ENCODE results near the gene PPP2R2B.

PPP2R2B gene

DNA sequence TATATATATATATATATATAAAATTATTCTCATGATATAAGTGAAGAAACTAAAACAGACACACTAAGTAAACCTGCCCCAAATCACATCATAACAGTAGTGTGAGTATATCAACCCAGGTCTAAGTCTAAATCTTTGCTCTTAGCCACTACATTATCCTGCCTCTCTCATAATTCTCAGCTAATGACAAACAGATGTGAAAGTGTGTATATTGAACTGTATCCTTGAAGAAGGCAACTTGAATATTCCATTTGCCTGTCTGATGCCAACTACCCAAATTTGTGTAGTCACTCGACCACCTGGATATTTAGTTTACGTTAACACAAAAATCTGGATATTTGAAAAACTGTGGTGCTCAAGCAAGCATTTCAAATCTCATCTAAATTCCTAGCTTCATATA is 97.4 kb downstream of the PPP2R2B start:
- TF ChIP-seq, protein P1, sequence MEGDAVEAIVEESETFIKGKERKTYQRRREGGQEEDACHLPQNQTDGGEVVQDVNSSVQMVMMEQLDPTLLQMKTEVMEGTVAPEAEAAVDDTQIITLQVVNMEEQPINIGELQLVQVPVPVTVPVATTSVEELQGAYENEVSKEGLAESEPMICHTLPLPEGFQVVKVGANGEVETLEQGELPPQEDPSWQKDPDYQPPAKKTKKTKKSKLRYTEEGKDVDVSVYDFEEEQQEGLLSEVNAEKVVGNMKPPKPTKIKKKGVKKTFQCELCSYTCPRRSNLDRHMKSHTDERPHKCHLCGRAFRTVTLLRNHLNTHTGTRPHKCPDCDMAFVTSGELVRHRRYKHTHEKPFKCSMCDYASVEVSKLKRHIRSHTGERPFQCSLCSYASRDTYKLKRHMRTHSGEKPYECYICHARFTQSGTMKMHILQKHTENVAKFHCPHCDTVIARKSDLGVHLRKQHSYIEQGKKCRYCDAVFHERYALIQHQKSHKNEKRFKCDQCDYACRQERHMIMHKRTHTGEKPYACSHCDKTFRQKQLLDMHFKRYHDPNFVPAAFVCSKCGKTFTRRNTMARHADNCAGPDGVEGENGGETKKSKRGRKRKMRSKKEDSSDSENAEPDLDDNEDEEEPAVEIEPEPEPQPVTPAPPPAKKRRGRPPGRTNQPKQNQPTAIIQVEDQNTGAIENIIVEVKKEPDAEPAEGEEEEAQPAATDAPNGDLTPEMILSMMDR (conservative IDR thresholded peaks at IDR 0.05) = no peak
- H3K27ac ChIP-seq = no peak overlapping the region

DNA sequence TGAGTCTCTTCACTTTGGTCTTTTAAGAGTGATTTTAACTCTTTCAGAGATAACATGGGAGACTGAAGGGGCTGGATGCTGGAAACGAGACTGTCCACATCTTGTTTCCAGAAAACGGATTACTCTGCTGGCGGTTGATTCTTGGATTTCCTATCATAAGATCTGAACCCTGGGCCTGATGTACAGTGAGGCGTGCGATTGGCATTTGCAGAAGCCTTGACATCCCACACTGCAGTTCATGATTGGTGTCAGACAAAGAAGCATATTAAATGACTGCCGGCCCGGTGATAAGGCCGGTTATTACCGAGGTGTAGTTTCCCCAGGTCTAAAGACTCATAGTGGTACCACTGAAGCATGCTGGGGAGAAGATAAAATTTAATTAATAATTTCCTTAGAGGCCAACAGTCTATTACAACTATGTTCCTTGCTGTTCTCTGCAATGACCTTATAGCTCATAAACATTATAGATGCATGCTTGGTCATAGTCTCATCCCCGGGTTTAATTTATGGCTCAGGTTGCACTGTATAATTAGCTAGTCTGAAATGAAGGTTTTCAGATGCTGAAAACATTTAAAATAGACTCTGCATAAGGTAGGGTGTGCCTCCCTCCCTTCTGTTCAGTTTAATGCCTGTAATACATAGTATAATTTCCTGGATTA is 99.2 kb downstream of the PPP2R2B start:
- no peak overlapping the region for H3K27ac ChIP-seq
- TF ChIP-seq, protein P1 (conservative IDR thresholded peaks at IDR 0.05) = no peak

DNA sequence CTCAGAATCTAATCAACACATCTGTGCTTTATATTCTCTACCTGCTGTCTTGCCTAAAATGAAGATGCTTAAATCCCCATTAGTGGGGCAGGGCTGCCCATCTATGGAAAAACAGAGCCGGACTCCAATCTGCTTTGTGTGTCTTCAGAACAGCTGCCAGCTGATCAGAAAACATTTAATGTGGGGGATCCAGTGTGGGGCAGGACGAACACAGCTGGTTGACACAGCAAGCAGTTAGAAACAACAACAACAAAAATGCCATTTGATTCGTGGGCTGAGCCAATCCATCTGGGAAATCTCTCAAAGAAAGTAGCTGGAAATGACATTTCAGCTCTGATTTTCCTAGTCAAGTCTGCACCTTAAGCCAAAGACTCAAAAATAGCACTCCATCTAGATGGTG is 99.8 kb downstream of the PPP2R2B start:
- TF ChIP-seq, protein P1 (conservative IDR thresholded peaks at IDR 0.05) = no peak

GRCh38 chr5:146778261-146778660 is 100.3 kb downstream of the PPP2R2B start:
- H3K27ac ChIP-seq = no peak overlapping the region
- TF ChIP-seq, protein P1 (conservative IDR thresholded peaks at IDR 0.05) = no peak

More for the DNA sequence above, 99.8 kb downstream of the PPP2R2B start:
- no peak overlapping the region for H3K27ac ChIP-seq

GRCh38 chr5:146772881-146773466 is 105.6 kb downstream of the PPP2R2B start:
- H3K27ac ChIP-seq = no peak overlapping the region
- TF ChIP-seq, protein P1 (conservative IDR thresholded peaks at IDR 0.05) = no peak

GRCh38 chr5:146770980-146771379 is 107.6 kb downstream of the PPP2R2B start:
- TF ChIP-seq, protein P1 (conservative IDR thresholded peaks at IDR 0.05) = no peak
- H3K27ac ChIP-seq = no peak overlapping the region

DNA sequence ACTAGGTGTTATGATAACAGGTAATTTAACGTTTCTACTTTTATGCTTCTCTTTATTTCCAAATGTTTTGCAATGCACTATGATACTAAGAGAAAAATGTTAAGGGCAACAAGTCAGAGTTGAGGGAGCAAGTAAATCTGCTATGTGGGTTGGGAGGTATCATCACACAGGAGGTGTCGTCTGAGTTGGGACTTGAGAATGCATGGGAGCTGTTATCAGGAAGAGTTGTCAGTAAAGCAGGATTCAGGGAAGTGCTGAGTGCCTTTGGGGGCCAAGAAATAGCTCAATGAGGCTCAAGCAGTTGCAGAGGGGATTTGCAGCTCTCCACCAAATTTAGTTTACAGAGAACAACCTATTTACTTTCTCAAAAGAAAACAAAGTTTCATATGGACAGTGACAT is 108.0 kb downstream of the PPP2R2B start:
- TF ChIP-seq, protein P1 (conservative IDR thresholded peaks at IDR 0.05) = no peak
- no peak overlapping the region for H3K27ac ChIP-seq

Measured in VCaP (cell line).